ENCODE results near the gene MRPL12. TPM values are rescaled to one million over a fixed set of nuclear protein-coding genes. Genes with fewer than 3 reads are reported as not detected.

MRPL12 gene
- total RNA-seq, 1 donor from 2014 or later, result 54.1 TPM

DNA sequence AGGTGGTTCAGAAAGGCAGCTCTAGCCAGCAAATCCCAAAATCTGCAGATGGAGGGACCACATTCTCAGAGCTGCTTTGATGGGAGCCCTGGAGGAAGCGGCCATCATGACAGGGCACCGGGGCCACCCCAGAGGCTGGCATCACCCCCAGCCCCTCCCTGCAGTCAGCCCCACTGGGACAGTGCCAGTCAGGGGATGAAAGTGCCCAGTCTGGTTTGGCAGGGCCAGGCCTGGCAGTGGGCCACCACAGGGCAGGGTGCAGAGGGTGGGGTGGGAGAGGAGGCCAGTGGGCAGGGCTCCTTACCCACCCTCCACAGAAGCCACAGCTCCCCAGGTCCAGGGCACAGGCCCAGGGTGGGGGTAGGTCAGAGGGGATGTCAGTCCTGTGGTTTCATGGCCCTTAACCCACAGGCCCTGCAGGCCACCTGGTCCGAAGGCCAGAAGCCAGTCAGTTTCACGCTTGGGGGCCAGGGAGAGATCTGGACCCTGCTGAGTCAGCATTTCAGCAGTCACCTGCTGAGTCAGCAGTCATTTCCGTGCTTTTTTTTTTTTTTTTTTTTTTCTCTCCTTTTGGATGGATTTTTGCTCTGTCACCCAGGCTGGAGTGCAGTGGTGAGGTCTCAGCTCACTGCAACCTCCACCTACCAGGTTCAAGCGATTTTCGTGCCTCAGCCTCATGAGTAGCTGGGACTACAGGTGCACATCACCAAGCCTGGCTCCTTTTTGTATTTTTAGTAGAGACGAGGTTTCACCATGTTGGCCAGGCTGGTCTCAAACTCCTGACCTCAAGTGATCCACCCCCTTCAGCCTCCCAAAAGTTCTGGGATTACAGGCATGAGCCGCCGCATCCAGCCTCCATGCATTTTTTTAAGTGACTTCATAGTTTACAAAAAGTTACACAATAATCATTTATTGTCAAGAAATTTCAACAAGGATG is 19.3 kb downstream of the MRPL12 start:
- DNase-seq (ENCODE audit: low spot score in 2 of 2, unreplicated experiment in 2 of 2), result no peak

DNA sequence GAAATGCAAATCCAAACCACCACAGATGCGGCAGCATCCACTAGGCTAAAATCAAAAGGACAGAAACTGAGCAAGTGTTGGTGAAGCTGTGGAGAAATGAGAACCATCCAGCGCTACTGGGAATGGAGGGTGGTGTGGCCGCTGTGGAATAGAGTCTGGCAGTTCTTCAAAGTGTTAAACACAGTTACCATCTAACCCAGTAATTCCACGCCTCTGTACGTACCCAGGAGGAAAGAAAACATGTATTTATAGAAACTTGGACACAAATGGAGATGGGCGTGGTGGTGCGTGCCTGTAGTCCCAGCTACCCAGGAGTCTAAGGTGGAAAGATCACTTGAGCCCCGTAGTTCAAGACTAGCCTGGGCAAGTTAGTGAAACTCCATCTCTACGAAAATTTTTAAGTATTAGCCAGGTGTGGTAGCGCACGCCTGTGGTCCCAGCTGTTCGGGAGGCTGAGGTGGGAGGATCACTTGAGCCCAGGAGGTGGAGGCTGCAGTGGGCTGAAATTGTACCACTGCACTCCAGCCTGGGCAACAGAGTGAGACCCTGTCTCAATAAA is 20.6 kb downstream of the MRPL12 start:
- no peaks in the 10 kb centered on the region for H3K9me3 Mint-ChIP-seq
- no peaks in the 10 kb centered on the region for H3K36me3 Mint-ChIP-seq
- no peak for DNase-seq (ENCODE audit: low spot score in 2 of 2, unreplicated experiment in 2 of 2)
- H3K27me3 Mint-ChIP-seq (ENCODE audit: low read depth), result peaks cover 7% of the 10 kb centered on the region
- no peak overlapping the region for H3K27ac Mint-ChIP-seq
- H3K4me1 Mint-ChIP-seq, result no peaks in the 10 kb centered on the region
- TF ChIP-seq, protein P1, sequence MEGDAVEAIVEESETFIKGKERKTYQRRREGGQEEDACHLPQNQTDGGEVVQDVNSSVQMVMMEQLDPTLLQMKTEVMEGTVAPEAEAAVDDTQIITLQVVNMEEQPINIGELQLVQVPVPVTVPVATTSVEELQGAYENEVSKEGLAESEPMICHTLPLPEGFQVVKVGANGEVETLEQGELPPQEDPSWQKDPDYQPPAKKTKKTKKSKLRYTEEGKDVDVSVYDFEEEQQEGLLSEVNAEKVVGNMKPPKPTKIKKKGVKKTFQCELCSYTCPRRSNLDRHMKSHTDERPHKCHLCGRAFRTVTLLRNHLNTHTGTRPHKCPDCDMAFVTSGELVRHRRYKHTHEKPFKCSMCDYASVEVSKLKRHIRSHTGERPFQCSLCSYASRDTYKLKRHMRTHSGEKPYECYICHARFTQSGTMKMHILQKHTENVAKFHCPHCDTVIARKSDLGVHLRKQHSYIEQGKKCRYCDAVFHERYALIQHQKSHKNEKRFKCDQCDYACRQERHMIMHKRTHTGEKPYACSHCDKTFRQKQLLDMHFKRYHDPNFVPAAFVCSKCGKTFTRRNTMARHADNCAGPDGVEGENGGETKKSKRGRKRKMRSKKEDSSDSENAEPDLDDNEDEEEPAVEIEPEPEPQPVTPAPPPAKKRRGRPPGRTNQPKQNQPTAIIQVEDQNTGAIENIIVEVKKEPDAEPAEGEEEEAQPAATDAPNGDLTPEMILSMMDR (IDR thresholded peaks at IDR 0.05; ENCODE audit: unreplicated experiment), result no peak
- no peak overlapping the region for H3K4me3 Mint-ChIP-seq

More for the DNA sequence above, 19.3 kb downstream of the MRPL12 start:
- Mint-ChIP-seq H3K27me3 (ENCODE audit: low read depth) (peaks cover 7% of the 10 kb centered on the region), H3K36me3 (no peaks in the 10 kb centered on the region), H3K4me1 (no peaks in the 10 kb centered on the region), H3K9me3 (no peaks in the 10 kb centered on the region), H3K4me3 (no peak overlapping the region), H3K27ac (no peak overlapping the region)
- TF ChIP-seq, protein P1 (IDR thresholded peaks at IDR 0.05; ENCODE audit: unreplicated experiment), result no peak

DNA sequence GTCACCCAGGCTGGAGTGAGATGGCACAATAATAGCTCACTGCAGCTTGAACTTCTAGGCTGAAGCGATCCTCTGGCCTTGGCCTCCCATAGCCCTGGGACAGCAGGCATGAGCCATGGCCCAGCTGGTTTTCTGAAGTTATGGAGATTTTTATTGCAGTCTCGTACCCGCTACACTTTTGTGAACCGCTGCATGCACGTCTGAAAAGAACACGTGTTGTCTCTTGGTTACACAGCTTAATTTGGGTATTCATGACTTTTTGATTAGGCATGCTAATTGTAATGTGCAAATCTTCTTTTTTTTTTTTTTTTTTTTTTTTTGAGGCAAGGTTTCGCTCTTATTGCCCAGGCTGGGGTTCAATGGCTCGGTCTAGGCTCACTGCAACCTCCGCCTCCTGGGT is 22.3 kb downstream of the MRPL12 start:
- no peaks in the 10 kb centered on the region for H3K4me1 Mint-ChIP-seq
- H3K4me3 Mint-ChIP-seq, result no peak overlapping the region
- H3K27me3 Mint-ChIP-seq (ENCODE audit: low read depth), result peaks cover 7% of the 10 kb centered on the region
- no peaks in the 10 kb centered on the region for H3K9me3 Mint-ChIP-seq
- TF ChIP-seq, protein P1 (IDR thresholded peaks at IDR 0.05; ENCODE audit: unreplicated experiment), result no peak
- no peak for DNase-seq (ENCODE audit: low spot score in 2 of 2, unreplicated experiment in 2 of 2)
- H3K27ac Mint-ChIP-seq, result no peak overlapping the region
- H3K36me3 Mint-ChIP-seq, result no peaks in the 10 kb centered on the region

DNA sequence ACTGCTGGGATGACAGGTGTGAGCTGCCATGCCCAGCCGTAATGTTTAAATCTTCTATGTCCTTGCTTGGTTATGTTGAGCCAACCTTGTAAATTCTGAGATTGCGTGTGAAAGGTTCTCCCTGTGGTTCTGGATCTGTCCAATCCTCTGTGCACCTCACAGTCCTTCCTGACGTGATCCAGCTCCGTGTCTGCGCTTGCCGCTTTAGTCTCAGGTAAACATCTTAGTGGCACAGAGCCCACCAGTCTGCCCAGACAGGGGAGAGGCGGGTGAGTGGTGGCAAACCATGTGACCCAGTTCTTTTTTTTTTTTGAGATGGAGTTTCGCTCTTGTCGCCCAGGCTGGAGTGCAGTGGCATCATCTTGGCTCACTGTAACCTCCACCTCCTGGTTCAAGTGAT is 22.8 kb downstream of the MRPL12 start:
- Mint-ChIP-seq H3K36me3 (no peaks in the 10 kb centered on the region), H3K9me3 (no peaks in the 10 kb centered on the region)
- TF ChIP-seq, protein P1 (IDR thresholded peaks at IDR 0.05; ENCODE audit: unreplicated experiment), result no peak

DNA sequence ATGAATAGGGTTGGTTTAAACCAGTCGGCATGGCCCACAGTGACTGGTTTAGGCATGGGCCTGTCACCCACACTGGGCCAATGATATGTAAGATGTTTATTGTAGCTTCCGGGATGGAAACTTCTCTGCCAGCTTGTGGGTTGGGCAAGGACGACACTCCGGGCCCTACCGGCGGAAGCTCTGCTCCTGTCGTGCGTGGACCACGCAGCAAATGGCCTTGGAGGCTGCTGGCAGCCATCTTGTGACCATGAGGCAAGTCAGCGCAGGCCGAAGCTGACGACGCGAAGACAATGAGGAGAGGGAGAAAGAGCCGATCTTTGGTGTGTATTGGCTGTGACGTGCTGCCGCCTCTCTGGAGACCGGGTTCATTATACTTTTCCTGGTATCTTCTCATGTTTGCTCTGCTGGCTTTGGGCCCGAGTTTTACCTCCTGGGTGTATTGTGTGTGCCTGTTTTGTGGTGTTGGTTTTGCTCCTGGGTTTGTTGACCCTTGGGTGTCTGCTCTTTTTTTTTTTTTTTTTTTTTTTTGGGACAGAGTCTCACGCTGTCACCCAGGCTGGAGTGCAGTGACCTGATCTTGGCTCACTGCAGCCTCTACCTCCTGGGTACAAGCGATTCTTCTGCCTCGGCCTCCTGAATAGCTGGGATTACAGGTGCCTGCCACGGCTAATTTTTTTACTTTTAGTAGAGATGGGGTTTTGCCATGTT is 24.3 kb downstream of the MRPL12 start:
- no peaks in the 10 kb centered on the region for H3K9me3 Mint-ChIP-seq
- TF ChIP-seq, protein P1 (IDR thresholded peaks at IDR 0.05; ENCODE audit: unreplicated experiment), result no peak
- DNase-seq (ENCODE audit: low spot score in 2 of 2, unreplicated experiment in 2 of 2), result no peak
- H3K4me3 Mint-ChIP-seq, result no peak overlapping the region
- no peak overlapping the region for H3K27ac Mint-ChIP-seq
- H3K36me3 Mint-ChIP-seq, result no peaks in the 10 kb centered on the region
- H3K4me1 Mint-ChIP-seq, result peaks cover 16% of the 10 kb centered on the region
- peaks cover 7% of the 10 kb centered on the region for H3K27me3 Mint-ChIP-seq (ENCODE audit: low read depth)

More for the DNA sequence above, 22.8 kb downstream of the MRPL12 start:
- no peak overlapping the region for H3K27ac Mint-ChIP-seq
- H3K27me3 Mint-ChIP-seq (ENCODE audit: low read depth), result peaks cover 7% of the 10 kb centered on the region
- no peak overlapping the region for H3K4me3 Mint-ChIP-seq
- peaks cover 3% of the 10 kb centered on the region for H3K4me1 Mint-ChIP-seq
- DNase-seq (ENCODE audit: low spot score in 2 of 2, unreplicated experiment in 2 of 2), result no peak

All from mesothelial cell of epicardium (in vitro differentiated cells).